Activated CD8-positive, alpha-beta memory T cell treated with anti-CD3 and anti-CD28 coated beads for 48 hours (primary cell): ENCODE results near the gene NR3C2.

Experiments
- DNase-seq, 3 experiments: peaks; one replicate each; pipeline ENCODE4 v3.0.0-alpha.2; 2020; ENCODE audit warnings: low read depth in 2 of 3, low spot score in 2 of 3

The NR3C2 gene

GRCh38 chr4:148315049-148315448, 127.2 kb downstream of the NR3C2 start:
- DNase-seq = no peak

- no peak for DNase-seq
These were observed 129.2 kb downstream of the NR3C2 start for GRCh38 chr4:148312956-148313490.

GRCh38 chr4:148311526-148311925, 130.7 kb downstream of the NR3C2 start:
- no peak for DNase-seq

- no peak for DNase-seq
These were observed 131.5 kb downstream of the NR3C2 start for GRCh38 chr4:148310756-148311155.

- DNase-seq = no peak
These were observed 136.5 kb downstream of the NR3C2 start for GRCh38 chr4:148305751-148306150.

- DNase-seq = no peak
These were observed 139.8 kb downstream of the NR3C2 start for GRCh38 chr4:148302416-148302815.

- no peak for DNase-seq
These were observed 141.3 kb downstream of the NR3C2 start for GRCh38 chr4:148300877-148301276.

GRCh38 chr4:148299337-148299736, 142.9 kb downstream of the NR3C2 start:
- no peak for DNase-seq

GRCh38 chr4:148296498-148296897, 145.7 kb downstream of the NR3C2 start:
- no peak for DNase-seq

GRCh38 chr4:148295642-148296041, 146.6 kb downstream of the NR3C2 start:
- no peak for DNase-seq

- DNase-seq = no peak
These were observed 148.6 kb downstream of the NR3C2 start for GRCh38 chr4:148293571-148293970.

- no peak for DNase-seq
These were observed 149.5 kb downstream of the NR3C2 start for GRCh38 chr4:148292686-148293085.

GRCh38 chr4:148289740-148290139, 152.5 kb downstream of the NR3C2 start:
- no peak for DNase-seq

- no peak for DNase-seq
These were observed 153.8 kb downstream of the NR3C2 start for GRCh38 chr4:148288448-148288847.

GRCh38 chr4:148287111-148287510, 155.1 kb downstream of the NR3C2 start:
- no peak for DNase-seq

- no peak for DNase-seq
These were observed 156.2 kb downstream of the NR3C2 start for GRCh38 chr4:148286012-148286411.

GRCh38 chr4:148283665-148284064, 158.5 kb downstream of the NR3C2 start:
- DNase-seq = no peak

GRCh38 chr4:148278310-148278709, 163.9 kb downstream of the NR3C2 start:
- DNase-seq = no peak

GRCh38 chr4:148275266-148275665, 166.9 kb downstream of the NR3C2 start:
- DNase-seq = no peak

GRCh38 chr4:148273501-148273986, 168.7 kb downstream of the NR3C2 start:
- DNase-seq = no peak

- no peak for DNase-seq
These were observed 171.0 kb downstream of the NR3C2 start for GRCh38 chr4:148271166-148271565.

GRCh38 chr4:148270630-148271029, 171.6 kb downstream of the NR3C2 start:
- DNase-seq = no peak

GRCh38 chr4:148268835-148269234, 173.4 kb downstream of the NR3C2 start:
- no peak for DNase-seq

GRCh38 chr4:148266921-148267320, 175.3 kb downstream of the NR3C2 start:
- no peak for DNase-seq
